Hepatocyte (in vitro differentiated cells): Measurements from ENCODE around the gene CACNG4. TPM values are rescaled to one million over a fixed set of nuclear protein-coding genes. Genes with fewer than 3 reads are reported as not detected.

Experiments used
- DNase-seq: peaks from one replicate; pipeline ENCODE4 v3.0.0-alpha.2; 2016; ENCODE audit warnings: low spot score
- H2AFZ ChIP-seq: fragments of 200-600 bp; sonication (generic); 2 replicates; pipeline ENCODE4 v1.6.0; 2016; ENCODE audit warnings: antibody characterized with exemption, mild to moderate bottlenecking
- H3K27ac ChIP-seq: fragments of 200-600 bp; sonication (generic); 2 replicates; pipeline ENCODE4 v1.5.1; 2016; ENCODE audit warnings: mild to moderate bottlenecking
- H3K27me3 ChIP-seq: fragments of 200-600 bp; sonication (generic); 2 replicates; pipeline ENCODE4 v1.6.1; 2016
- H3K36me3 ChIP-seq: fragments of 200-600 bp; sonication (generic); replicated peaks from 2 replicates; pipeline ENCODE4 v1.5.1; 2016; ENCODE audit warnings: low read depth; ENCODE audit not compliant: insufficient read depth
- H3K4me1 ChIP-seq: fragments of 200-600 bp; sonication (generic); 2 replicates; pipeline ENCODE4 v1.5.1; 2016; ENCODE audit warnings: mild to moderate bottlenecking, moderate library complexity; ENCODE audit not compliant: insufficient read depth
- H3K4me2 ChIP-seq: fragments of 200-600 bp; sonication (generic); 2 replicates; pipeline ENCODE4 v1.6.0; 2016
- H3K4me3 ChIP-seq: fragments of 200-600 bp; sonication (generic); 2 replicates; pipeline ENCODE4 v1.5.1; 2016; ENCODE audit warnings: mild to moderate bottlenecking
- H3K79me2 ChIP-seq: fragments of 200-600 bp; sonication (generic); 2 replicates; pipeline ENCODE4 v1.6.0; 2017; ENCODE audit warnings: mild to moderate bottlenecking
- H3K9me2 ChIP-seq: fragments of 200-600 bp; sonication (generic); replicated peaks from 2 replicates; pipeline ENCODE4 v1.6.0; 2017; ENCODE audit warnings: mild to moderate bottlenecking; ENCODE audit not compliant: insufficient read depth
- H3K9me3 ChIP-seq: fragments of 200-600 bp; sonication (generic); 2 replicates; pipeline ENCODE4 v1.5.1; 2016; ENCODE audit warnings: low read depth, mild to moderate bottlenecking
- H4K20me1 ChIP-seq: fragments of 200-600 bp; sonication (generic); 2 replicates; pipeline ENCODE4 v1.6.0; 2016; ENCODE audit warnings: mild to moderate bottlenecking; ENCODE audit not compliant: insufficient read depth, poor library complexity, severe bottlenecking
- CTCF ChIP-seq: fragments of 200-600 bp; sonication (generic); IDR thresholded peaks from 2 replicates; pipeline ENCODE4 v1.5.1; 2016; ENCODE audit warnings: antibody characterized with exemption, mild to moderate bottlenecking; ENCODE audit not compliant: poor library complexity
- EZH2 ChIP-seq: fragments of 200-600 bp; sonication (generic); IDR thresholded peaks from 2 replicates; pipeline ENCODE4 v1.6.1; 2016; ENCODE audit warnings: antibody characterized with exemption, mild to moderate bottlenecking, borderline replicate concordance
- EZH2phosphoT487 ChIP-seq: fragments of 200-600 bp; sonication (generic); IDR thresholded peaks from one replicate; pipeline ENCODE4 v1.6.1; 2018; ENCODE audit warnings: antibody characterized with exemption, mild to moderate bottlenecking, low read depth, moderate library complexity; ENCODE audit not compliant: unreplicated experiment, severe bottlenecking
- WGBS: methylation state at CpG from one replicate; pipeline ENCODE4 v1.1.6; 2016; ENCODE audit warnings: low lambda C conversion rate; ENCODE audit errors: missing lambda C conversion rate; 5-methylcytosine and 5-hydroxymethylcytosine counted together
- polyA plus RNA-seq: library from polyadenylated mRNA; unstranded; fragments of >200 nt; fragmentation: Nextera tagmentation; extraction: Ambion mirVana; gene quantifications from 2 replicates; pipeline ENCODE4 v1.2.1, GENCODE V29; 2016
- total RNA-seq: library from RNA; depleted of rRNA; stranded (reverse); fragments of >200 nt; gene quantifications from 2 replicates; pipeline ENCODE4 v1.2.3, GENCODE V29; 2014

The CACNG4 gene
- total and polyA plus RNA-seq, 2 experiments from 2014 or later: 3.5 to 3.9 TPM

- Histone ChIP-seq H3K36me3 (no peaks in the 10 kb centered on the region), H3K4me2 (no peak overlapping the region), H3K27ac (no peak overlapping the region), H3K4me1 (no peaks in the 10 kb centered on the region), H3K4me3 (no peak overlapping the region), H3K9me3 (no peaks in the 10 kb centered on the region), H4K20me1 (no peaks in the 10 kb centered on the region), H3K79me2 (no peaks in the 10 kb centered on the region), H3K27me3 (no peaks in the 10 kb centered on the region), H2AFZ (no peak overlapping the region), H3K9me2 (no peaks in the 10 kb centered on the region)
- TF ChIP-seq EZH2phosphoT487 (no peak), EZH2 (no peak), CTCF (no peak)
- WGBS: 48% methylated on average over 1 of the region's 1 CpG
- DNase-seq: no peak
Measured at GRCh38 chr17:66929591-66929990, 34.9 kb upstream of the CACNG4 start.

- 79% methylated on average over 3 of the region's 3 CpGs for WGBS
- H4K20me1 ChIP-seq: no peaks in the 10 kb centered on the region
- H3K36me3 ChIP-seq: no peaks in the 10 kb centered on the region
- no peak overlapping the region for H3K4me2 ChIP-seq
- TF ChIP-seq CTCF (no peak), EZH2phosphoT487 (no peak), EZH2 (no peak)
- no peaks in the 10 kb centered on the region for H3K27me3 ChIP-seq
- H3K4me3 ChIP-seq: no peak overlapping the region
- no peaks in the 10 kb centered on the region for H3K4me1 ChIP-seq
- no peaks in the 10 kb centered on the region for H3K79me2 ChIP-seq
- DNase-seq: no peak
- H3K27ac ChIP-seq: no peak overlapping the region
- no peaks in the 10 kb centered on the region for H3K9me3 ChIP-seq
- H3K9me2 ChIP-seq: no peaks in the 10 kb centered on the region
- H2AFZ ChIP-seq: no peak overlapping the region
Measured at GRCh38 chr17:66930933-66931332, 33.6 kb upstream of the CACNG4 start.

DNA sequence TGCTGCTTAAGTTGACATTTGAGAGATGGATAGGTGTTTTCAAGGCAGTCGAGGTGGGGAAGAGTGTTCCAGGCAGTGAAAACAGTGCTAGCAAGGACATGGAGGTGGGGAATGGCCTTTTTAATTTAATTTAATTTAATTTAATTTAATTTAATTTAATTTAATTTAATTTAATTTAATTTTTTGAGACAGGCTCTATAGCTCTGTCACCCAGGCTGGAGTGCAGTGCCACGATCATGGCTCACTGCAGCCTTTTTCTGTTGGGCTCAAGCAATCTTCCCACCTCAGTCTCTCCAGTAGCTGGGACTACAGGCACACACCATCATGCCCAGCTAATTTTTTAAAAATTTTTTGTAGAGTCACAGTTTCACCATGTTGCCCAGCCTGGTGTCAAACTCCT, 32.2 kb upstream of the CACNG4 start:
- TF ChIP-seq EZH2phosphoT487 (no peak), EZH2 (no peak), CTCF (no peak)
- Histone ChIP-seq H3K79me2 (no peaks in the 10 kb centered on the region), H3K4me2 (no peak overlapping the region), H3K4me1 (no peaks in the 10 kb centered on the region), H3K9me2 (no peaks in the 10 kb centered on the region), H3K9me3 (no peaks in the 10 kb centered on the region), H4K20me1 (no peaks in the 10 kb centered on the region), H3K27ac (no peak overlapping the region), H3K27me3 (no peaks in the 10 kb centered on the region), H3K36me3 (no peaks in the 10 kb centered on the region), H2AFZ (no peak overlapping the region), H3K4me3 (no peak overlapping the region)
- DNase-seq: no peak
- WGBS: 98% methylated on average over 2 of the region's 2 CpGs

GRCh38 chr17:66934040-66934439, 30.5 kb upstream of the CACNG4 start:
- no peak for TF ChIP-seq CTCF
- TF ChIP-seq EZH2: no peak
- no peak for TF ChIP-seq EZH2phosphoT487
- H3K27me3 ChIP-seq: no peaks in the 10 kb centered on the region
- no peak overlapping the region for H3K4me3 ChIP-seq
- H4K20me1 ChIP-seq: no peaks in the 10 kb centered on the region
- H3K36me3 ChIP-seq: no peaks in the 10 kb centered on the region
- no peak overlapping the region for H3K4me2 ChIP-seq
- no peak for DNase-seq
- H3K27ac ChIP-seq: no peak overlapping the region
- H3K9me3 ChIP-seq: no peaks in the 10 kb centered on the region
- no peaks in the 10 kb centered on the region for H3K4me1 ChIP-seq
- 71% methylated on average over 2 of the region's 2 CpGs for WGBS
- no peak overlapping the region for H2AFZ ChIP-seq
- H3K79me2 ChIP-seq: no peaks in the 10 kb centered on the region
- no peaks in the 10 kb centered on the region for H3K9me2 ChIP-seq
